ENCODE results near the gene MSANTD2.

The MSANTD2 gene

GRCh38 chr11:124821995-124822730 is 22.0 kb upstream of the MSANTD2 start:
- DNase-seq (ENCODE audit: low read depth, low spot score): no peak

- DNase-seq (ENCODE audit: low read depth, low spot score): no peak
These were observed 16.8 kb upstream of the MSANTD2 start for GRCh38 chr11:124817036-124817435.

DNA sequence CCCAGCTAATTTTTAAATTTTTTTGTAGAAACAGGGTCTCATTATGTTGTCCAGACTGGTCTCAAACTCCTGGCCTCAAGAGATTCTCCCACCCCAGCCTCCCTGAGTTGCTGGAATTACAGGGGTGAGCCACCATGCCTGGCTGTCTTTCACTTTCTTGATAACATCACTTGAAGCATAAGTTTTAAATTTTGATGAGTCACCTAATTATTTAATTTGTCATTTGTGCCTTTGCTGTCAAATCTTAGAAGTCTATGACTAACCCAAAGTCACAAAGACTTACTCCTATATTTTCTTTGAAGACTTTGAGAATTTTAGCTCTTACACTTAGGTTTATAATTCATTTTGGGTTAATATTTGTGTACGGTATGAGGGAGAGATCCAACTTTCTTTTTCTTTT is 14.5 kb upstream of the MSANTD2 start:
- no peak for DNase-seq (ENCODE audit: low read depth, low spot score)

GRCh38 chr11:124812876-124813275 is 12.7 kb upstream of the MSANTD2 start:
- no peak for DNase-seq (ENCODE audit: low read depth, low spot score)

GRCh38 chr11:124811399-124812125 is 11.4 kb upstream of the MSANTD2 start:
- DNase-seq (ENCODE audit: low read depth, low spot score): no peak

- no peak for DNase-seq (ENCODE audit: low read depth, low spot score)
These were observed 7.6 kb upstream of the MSANTD2 start for GRCh38 chr11:124807660-124808270.

DNA sequence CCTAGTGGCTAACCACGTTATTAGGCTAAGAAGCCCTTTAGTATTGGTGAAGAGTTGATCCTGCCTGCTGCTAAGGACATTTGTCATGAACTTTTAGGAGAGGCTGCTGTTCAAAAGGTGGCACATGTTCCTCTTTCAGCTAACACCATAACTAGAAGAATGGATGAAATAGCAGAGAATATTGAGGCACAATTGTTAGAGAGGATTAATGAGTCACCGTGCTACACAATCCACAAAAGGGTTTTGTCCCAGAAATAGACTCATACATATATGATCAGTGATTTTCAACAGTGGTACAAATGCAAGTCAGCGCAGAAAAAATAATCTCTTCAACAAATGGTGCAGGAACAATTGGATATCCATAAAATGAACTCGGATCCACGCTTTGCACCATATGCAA is 7.0 kb upstream of the MSANTD2 start:
- DNase-seq (ENCODE audit: low read depth, low spot score): no peak

- DNase-seq (ENCODE audit: low read depth, low spot score): no peak
These were observed 4.7 kb upstream of the MSANTD2 start for GRCh38 chr11:124804884-124805283.

DNA sequence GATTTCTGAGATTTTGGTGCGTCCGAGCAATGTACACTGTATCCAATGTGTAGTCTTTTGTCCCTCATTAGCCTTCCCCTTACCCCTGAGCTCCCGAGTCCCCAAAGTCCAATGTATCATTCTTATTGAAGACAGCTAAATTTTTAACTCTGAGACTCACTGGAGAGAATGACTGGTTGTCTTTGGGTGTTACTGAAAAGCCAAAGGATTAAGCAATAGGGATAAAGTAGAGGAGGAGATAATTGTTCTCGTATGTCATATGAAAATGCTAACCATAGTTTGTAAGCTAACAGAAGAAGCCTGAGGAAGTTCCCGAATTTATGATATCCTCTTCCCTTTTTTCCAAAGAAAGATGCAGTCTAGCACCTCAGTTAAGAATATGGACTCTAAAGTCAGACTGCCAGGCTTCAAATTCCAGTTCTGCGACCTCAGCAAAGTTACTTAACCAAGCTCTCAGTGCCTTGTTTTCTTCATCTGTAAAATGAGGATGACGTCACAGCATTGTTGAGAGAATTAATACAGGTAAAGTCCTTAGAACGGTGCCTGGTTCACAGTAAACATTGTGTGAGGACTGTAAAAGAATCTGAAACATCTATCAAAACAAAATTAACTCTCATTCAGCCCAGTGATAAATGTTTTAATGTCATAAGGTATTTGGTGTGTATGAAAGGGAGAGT is 1.6 kb upstream of the MSANTD2 start:
- DNase-seq (ENCODE audit: low read depth, low spot score): no peak

DNA sequence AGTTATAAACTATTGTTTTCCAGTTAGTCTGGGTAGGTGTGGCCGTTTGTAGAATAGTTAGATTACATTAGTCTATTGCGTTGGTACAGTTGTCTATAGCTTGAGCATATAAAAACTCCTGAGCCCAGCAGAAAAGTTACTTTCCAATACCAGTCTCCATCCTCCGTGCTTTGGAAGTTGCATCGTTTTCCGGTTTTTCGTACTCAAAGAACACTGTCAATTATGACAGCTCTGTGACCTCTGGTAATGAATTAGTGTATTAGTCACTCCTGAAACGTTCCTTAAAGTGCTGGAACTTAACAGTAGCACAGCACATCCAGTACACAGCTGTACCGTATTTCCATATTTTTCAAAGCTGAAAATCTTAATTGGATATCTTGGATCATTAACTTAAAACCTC is 808 bp upstream of the MSANTD2 start:
- no peak for DNase-seq (ENCODE audit: low read depth, low spot score)

GRCh38 chr11:124799348-124800225 is 619 bp downstream of the MSANTD2 start:
- DNase-seq (ENCODE audit: low read depth, low spot score): peak; percentile 1

GRCh38 chr11:124798991-124799347 is 1.2 kb downstream of the MSANTD2 start:
- DNase-seq (ENCODE audit: low read depth, low spot score): no peak

- DNase-seq (ENCODE audit: low read depth, low spot score): no peak
These were observed 3.9 kb downstream of the MSANTD2 start for GRCh38 chr11:124796312-124796711.

DNA sequence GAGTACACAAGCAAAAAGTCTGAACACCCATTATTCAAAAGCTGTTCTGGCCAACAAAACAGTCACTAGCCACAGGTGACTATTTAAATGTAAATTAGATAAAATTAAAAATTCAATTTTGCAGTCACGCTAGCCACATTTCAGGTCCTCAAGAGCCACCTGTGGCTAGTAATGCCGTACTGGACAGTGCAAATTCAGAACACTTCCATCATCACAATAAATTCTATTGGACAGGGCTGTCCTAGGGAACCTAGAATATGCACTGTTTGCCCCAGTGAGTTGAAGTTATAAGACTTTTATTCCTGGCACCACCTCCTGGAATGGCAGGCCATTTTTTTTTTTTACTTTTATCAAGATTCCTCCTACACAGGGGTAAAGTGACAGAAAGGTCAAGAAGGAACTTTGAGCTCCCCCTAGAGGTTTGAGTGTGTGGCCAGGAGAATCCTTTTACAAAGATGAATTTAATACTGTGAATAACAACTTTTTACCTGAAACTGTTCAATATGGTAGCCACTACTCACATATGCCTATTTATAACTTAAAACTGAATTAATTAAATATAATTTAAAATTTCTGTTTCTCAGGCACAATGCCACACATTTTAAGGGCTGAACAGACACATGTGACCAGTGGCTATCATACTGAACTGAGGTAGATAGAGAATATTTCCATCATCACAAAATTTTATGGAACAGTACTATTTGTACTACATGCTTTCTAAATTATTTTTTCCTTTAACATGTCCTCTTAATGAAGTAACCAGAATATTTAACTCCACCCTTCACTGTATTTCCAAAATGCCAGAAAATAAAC is 6.5 kb downstream of the MSANTD2 start:
- no peak for DNase-seq (ENCODE audit: low read depth, low spot score)

DNA sequence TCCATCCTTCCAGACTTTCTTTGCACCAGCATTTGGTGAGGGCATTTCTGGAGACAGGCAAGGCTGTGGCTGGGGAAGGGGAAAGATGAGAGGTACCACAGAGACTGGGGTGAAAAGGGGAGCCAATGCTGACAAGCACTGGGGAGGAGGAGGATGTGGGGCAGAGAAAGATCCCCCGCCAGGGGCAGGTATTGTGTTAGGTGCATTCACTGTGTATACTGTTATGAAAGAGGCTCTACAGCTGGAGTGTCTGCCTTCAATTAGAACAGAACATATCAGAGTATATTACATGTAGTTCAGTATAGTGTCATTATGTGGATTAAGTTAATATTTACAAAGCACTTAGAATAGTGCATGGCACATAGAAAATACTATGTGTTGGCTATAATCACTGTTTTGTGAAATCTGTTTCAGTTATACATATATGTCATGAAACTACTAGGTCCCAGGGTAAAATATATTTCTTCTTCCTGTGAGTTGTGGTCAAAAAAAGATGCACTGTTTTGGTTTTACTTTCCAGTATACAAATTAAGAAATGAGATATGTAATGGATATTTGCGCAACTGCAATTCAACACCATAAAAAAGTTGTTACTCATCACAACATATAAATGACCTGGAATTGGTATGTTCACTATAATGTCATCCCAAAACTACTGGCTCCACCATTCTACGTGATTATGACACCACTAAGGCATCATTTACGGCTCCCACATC is 8.4 kb downstream of the MSANTD2 start:
- DNase-seq (ENCODE audit: low read depth, low spot score): no peak

DNA sequence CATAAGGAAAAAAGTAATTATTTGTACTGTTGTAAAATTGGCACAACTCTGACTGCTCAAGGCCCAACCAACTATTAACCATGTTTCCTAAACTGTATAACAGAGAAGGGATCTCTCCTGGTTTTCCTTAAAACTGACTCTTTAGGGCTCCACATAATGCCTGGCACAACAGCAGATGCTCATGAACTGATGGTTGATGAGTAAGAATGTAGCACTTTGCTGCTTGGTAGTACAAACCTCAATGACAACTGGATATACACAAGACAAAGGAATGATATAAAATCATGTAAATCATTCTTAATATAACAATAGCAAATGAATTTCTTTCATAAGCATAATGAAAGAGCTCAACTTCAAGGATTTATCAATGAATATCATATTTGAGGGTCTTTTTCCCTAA is 11.7 kb downstream of the MSANTD2 start:
- no peak for DNase-seq (ENCODE audit: low read depth, low spot score)

GRCh38 chr11:124784051-124784450 is 16.2 kb downstream of the MSANTD2 start:
- no peak for DNase-seq (ENCODE audit: low read depth, low spot score)

DNA sequence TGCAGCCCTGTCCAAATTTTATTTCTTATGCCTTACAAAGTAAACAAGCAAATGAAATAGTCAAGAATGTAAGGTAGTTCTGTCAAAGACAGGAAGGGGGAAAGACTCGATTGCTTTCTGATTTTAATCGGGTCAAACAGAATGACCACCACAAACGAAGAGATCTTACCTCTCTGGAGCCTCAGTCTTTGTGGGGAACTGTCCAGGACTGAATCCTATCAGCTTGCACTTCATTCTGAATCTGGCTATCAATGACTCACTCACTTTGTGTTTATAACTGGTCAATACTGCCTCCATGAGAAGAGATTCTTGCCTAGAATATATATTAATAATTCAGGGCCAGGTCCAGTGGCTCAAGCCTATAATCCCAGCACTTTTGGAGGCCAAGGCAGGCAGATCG is 17.2 kb downstream of the MSANTD2 start:
- DNase-seq (ENCODE audit: low read depth, low spot score): no peak

GRCh38 chr11:124779568-124779967 is 20.6 kb downstream of the MSANTD2 start:
- DNase-seq (ENCODE audit: low read depth, low spot score): no peak

- no peak for DNase-seq (ENCODE audit: low read depth, low spot score)
These were observed 21.9 kb downstream of the MSANTD2 start for GRCh38 chr11:124778281-124778680.

Data from activated naive CD8-positive, alpha-beta T cell treated with anti-CD3 and anti-CD28 coated beads, Interleukin-2, amount 50 U/mL, for 16 hours (primary cell).